Vagina (tissue), 2 donors: ENCODE data around the gene UBAP1L. TPM values are rescaled to one million over a fixed set of nuclear protein-coding genes. Genes with fewer than 3 reads are reported as not detected.

Source experiments
- DNase-seq, 2 donors: peaks; one replicate each; pipeline ENCODE4 v3.0.0-alpha.2; 2017; ENCODE audit errors: extremely low spot score in 2 of 2
- H3K27ac ChIP-seq: fragments of 200-600 bp; sonication (generic); one replicate; pipeline ENCODE4 v1.5.1; 2019
- H3K27me3 ChIP-seq: fragments of 200-600 bp; sonication (generic); one replicate; pipeline ENCODE4 v1.5.1; 2019
- H3K36me3 ChIP-seq, 2 donors: fragments of 200-600 bp; sonication (generic); one replicate each; pipeline ENCODE4 v1.5.1; 2017 to 2019
- H3K4me1 ChIP-seq: fragments of 200-600 bp; sonication (generic); one replicate; pipeline ENCODE4 v1.5.1; 2019
- H3K4me3 ChIP-seq, 2 donors: fragments of 200-600 bp; sonication (generic); 1 replicate in 1 of 2; 2 replicates in 1 of 2; pipeline ENCODE4 v1.5.1; 2016 to 2019
- H3K9me3 ChIP-seq: fragments of 200-600 bp; sonication (generic); one replicate; pipeline ENCODE4 v1.5.1; 2019
- CTCF ChIP-seq, 3 experiments: fragments of 450-650 bp in 2 of 3; fragments of 200-600 bp in 1 of 3; sonication (generic) in 1 of 3; IDR thresholded peaks; one replicate each; pipeline ENCODE4 v1.5.1; 2017 to 2019; ENCODE audit warnings: antibody characterized with exemption in 3 of 3, mild to moderate bottlenecking in 2 of 3, moderate library complexity in 2 of 3
- POLR2A ChIP-seq, 2 donors: fragments of 450-650 bp; IDR thresholded peaks; one replicate each; pipeline ENCODE4 v1.6.1; 2017; ENCODE audit warnings: antibody characterized with exemption in 2 of 2, mild to moderate bottlenecking in 2 of 2, moderate library complexity in 2 of 2
- POLR2AphosphoS5 ChIP-seq, 2 donors: sonication (generic); formaldehyde crosslinking; IDR thresholded peaks; one replicate each; pipeline ENCODE4 v1.9.0; 2017; ENCODE audit warnings: antibody characterized with exemption in 2 of 2, mild to moderate bottlenecking in 2 of 2, low read depth in 1 of 2; ENCODE audit not compliant: insufficient read depth in 1 of 2
- intact Hi-C: fragments of 100-400 bp; cut with DNase I; formaldehyde crosslinking; loops from one replicate; pipeline ENCODE4 v1.15.1; 2023
- total RNA-seq: library from RNA; depleted of rRNA; stranded (reverse); fragments of >200 nt; gene quantifications from one replicate; pipeline ENCODE4 v1.2.3, GENCODE V29; 2016

The UBAP1L gene
- total RNA-seq, 1 donor from 2014 or later: 5.4 TPM

- Histone ChIP-seq H3K9me3 (no peaks in the 10 kb centered on the region), H3K36me3 (peaks cover 0 to 10% of the 10 kb centered on the region in 2 donors), H3K27me3 (no peaks in the 10 kb centered on the region), H3K4me3 (peak within 1 kb of the TSS; percentile 69 to 78), H3K27ac (peak within 1 kb of the TSS; percentile 73), H3K4me1 (peaks cover 34% of the 10 kb centered on the region)
- peak in 1 of 2 donors; percentile 27 for TF ChIP-seq POLR2A (IDR thresholded peaks at IDR 0.05)
- TF ChIP-seq POLR2AphosphoS5 (IDR thresholded peaks at IDR 0.05; ENCODE audit: insufficient read depth in 1 of 2, low read depth in 1 of 2): peak; percentile 50 to 74
- no peak for TF ChIP-seq CTCF (IDR thresholded peaks at IDR 0.05)
- peak in 1 of 2 donors; percentile 90 for DNase-seq
- intact Hi-C loops: no loop called here
Observed at GRCh38 chr15:65133548-65134200, 18.7 kb upstream of the UBAP1L start, which contains the start of gene PDCD7. Gene PDCD7, minus strand, starts transcription at chr15:65133808. Its CDS starts 27 bp downstream, at chr15:65133781.

- H3K4me1 ChIP-seq: peaks cover 34% of the 10 kb centered on the region
- no peaks in the 10 kb centered on the region for H3K9me3 ChIP-seq
- no peak for DNase-seq
- peaks cover 0 to 17% of the 10 kb centered on the region in 2 donors for H3K36me3 ChIP-seq
- peak overlapping the region; percentile 73 for H3K27ac ChIP-seq
- no peaks in the 10 kb centered on the region for H3K27me3 ChIP-seq
- intact Hi-C loops: no loop called here
- TF ChIP-seq POLR2A (IDR thresholded peaks at IDR 0.05) (no peak), CTCF (IDR thresholded peaks at IDR 0.05) (no peak), POLR2AphosphoS5 (IDR thresholded peaks at IDR 0.05; ENCODE audit: insufficient read depth in 1 of 2, low read depth in 1 of 2) (no peak)
- H3K4me3 ChIP-seq: peak overlapping the region; percentile 69 to 78
Observed at GRCh38 chr15:65132878-65133547, 18.0 kb upstream of the UBAP1L start.

DNA sequence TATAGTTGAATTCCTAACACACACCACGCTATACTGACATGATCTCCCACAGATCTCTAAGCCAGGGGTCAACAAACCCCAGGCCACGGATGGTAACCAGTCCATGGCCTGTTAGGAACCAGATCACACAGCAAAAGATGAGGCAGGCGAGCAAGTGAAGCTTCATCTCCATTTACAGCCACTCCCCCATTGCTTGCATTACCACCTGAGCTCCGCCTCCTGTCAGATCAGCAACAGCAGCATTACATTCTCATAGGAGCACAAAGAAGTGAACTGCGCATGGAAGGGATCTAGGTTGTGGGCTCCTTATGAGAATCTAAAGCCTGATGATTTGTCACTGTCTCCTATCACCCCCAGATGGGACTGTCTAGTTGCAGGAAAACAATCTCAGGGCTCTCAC lies 15.9 kb upstream of the UBAP1L start:
- peaks cover 0 to 31% of the 10 kb centered on the region in 2 donors for H3K36me3 ChIP-seq
- TF ChIP-seq CTCF (IDR thresholded peaks at IDR 0.05) (no peak), POLR2AphosphoS5 (IDR thresholded peaks at IDR 0.05; ENCODE audit: insufficient read depth in 1 of 2, low read depth in 1 of 2) (no peak), POLR2A (IDR thresholded peaks at IDR 0.05) (no peak)
- no peak overlapping the region for H3K27ac ChIP-seq

GRCh38 chr15:65115542-65115941 lies 542 bp upstream of the UBAP1L start:
- Histone ChIP-seq H3K9me3 (no peaks in the 10 kb centered on the region), H3K4me1 (no peaks in the 10 kb centered on the region), H3K27me3 (no peaks in the 10 kb centered on the region), H3K36me3 (peaks cover 0 to 79% of the 10 kb centered on the region in 2 donors), H3K4me3 (no peak overlapping the region), H3K27ac (no peak overlapping the region)
- intact Hi-C loops: no loop called here
- no peak for DNase-seq
- no peak for TF ChIP-seq CTCF (IDR thresholded peaks at IDR 0.05)
- no peak for TF ChIP-seq POLR2A (IDR thresholded peaks at IDR 0.05)
- no peak for TF ChIP-seq POLR2AphosphoS5 (IDR thresholded peaks at IDR 0.05; ENCODE audit: insufficient read depth in 1 of 2, low read depth in 1 of 2)

More for the DNA sequence above, 15.9 kb upstream of the UBAP1L start:
- Histone ChIP-seq H3K27me3 (no peaks in the 10 kb centered on the region), H3K4me3 (no peak overlapping the region), H3K4me1 (peaks cover 34% of the 10 kb centered on the region), H3K9me3 (no peaks in the 10 kb centered on the region)
- DNase-seq: no peak
- intact Hi-C loops: no loop called here
